Measurements from ENCODE around the gene CAPZB.

CAPZB gene

GRCh38 chr1:19432943-19433718 lies 52.2 kb downstream of the CAPZB start:
- H3K4me3 ChIP-seq (ENCODE audit: low read length): no peak overlapping the region
- H3K27me3 ChIP-seq (ENCODE audit: control insufficient read depth, insufficient read depth, low read length): no peaks in the 10 kb centered on the region
- peaks cover 22% of the 10 kb centered on the region for H3K36me3 ChIP-seq (ENCODE audit: control insufficient read depth, low read depth, low read length)
- H3K27ac ChIP-seq (ENCODE audit: low read length): no peak overlapping the region
- H3K9me3 ChIP-seq (ENCODE audit: control insufficient read depth, low read depth, low read length): no peaks in the 10 kb centered on the region
- no peak overlapping the region for H3K9ac ChIP-seq (ENCODE audit: low read length)
- no peaks in the 10 kb centered on the region for H3K4me1 ChIP-seq (ENCODE audit: control insufficient read depth, low read depth, low read length)

GRCh38 chr1:19430121-19431068 lies 54.9 kb downstream of the CAPZB start:
- peaks cover 3% of the 10 kb centered on the region for H3K36me3 ChIP-seq (ENCODE audit: control insufficient read depth, low read depth, low read length)
- H3K27ac ChIP-seq (ENCODE audit: low read length): no peak overlapping the region
- no peaks in the 10 kb centered on the region for H3K27me3 ChIP-seq (ENCODE audit: control insufficient read depth, insufficient read depth, low read length)
- no peak overlapping the region for H3K4me3 ChIP-seq (ENCODE audit: low read length)
- H3K4me1 ChIP-seq (ENCODE audit: control insufficient read depth, low read depth, low read length): no peaks in the 10 kb centered on the region
- H3K9me3 ChIP-seq (ENCODE audit: control insufficient read depth, low read depth, low read length): no peaks in the 10 kb centered on the region
- no peak overlapping the region for H3K9ac ChIP-seq (ENCODE audit: low read length)

- no peaks in the 10 kb centered on the region for H3K4me1 ChIP-seq (ENCODE audit: control insufficient read depth, low read depth, low read length)
- peaks cover 3% of the 10 kb centered on the region for H3K36me3 ChIP-seq (ENCODE audit: control insufficient read depth, low read depth, low read length)
Measured at GRCh38 chr1:19429611-19430010, 55.7 kb downstream of the CAPZB start.

GRCh38 chr1:19427087-19427781 lies 58.1 kb downstream of the CAPZB start:
- Histone ChIP-seq H3K27ac (ENCODE audit: low read length) (no peak overlapping the region), H3K27me3 (ENCODE audit: control insufficient read depth, insufficient read depth, low read length) (no peaks in the 10 kb centered on the region), H3K4me3 (ENCODE audit: low read length) (no peak overlapping the region), H3K4me1 (ENCODE audit: control insufficient read depth, low read depth, low read length) (no peaks in the 10 kb centered on the region), H3K9ac (ENCODE audit: low read length) (no peak overlapping the region), H3K36me3 (ENCODE audit: control insufficient read depth, low read depth, low read length) (no peaks in the 10 kb centered on the region), H3K9me3 (ENCODE audit: control insufficient read depth, low read depth, low read length) (no peaks in the 10 kb centered on the region)

More at GRCh38 chr1:19429611-19430010, 55.7 kb downstream of the CAPZB start:
- Histone ChIP-seq H3K4me3 (ENCODE audit: low read length) (no peak overlapping the region), H3K9me3 (ENCODE audit: control insufficient read depth, low read depth, low read length) (no peaks in the 10 kb centered on the region), H3K27ac (ENCODE audit: low read length) (no peak overlapping the region), H3K9ac (ENCODE audit: low read length) (no peak overlapping the region), H3K27me3 (ENCODE audit: control insufficient read depth, insufficient read depth, low read length) (no peaks in the 10 kb centered on the region)

GRCh38 chr1:19426294-19427086 lies 58.8 kb downstream of the CAPZB start:
- H3K4me3 ChIP-seq (ENCODE audit: low read length): no peak overlapping the region
- no peak overlapping the region for H3K9ac ChIP-seq (ENCODE audit: low read length)
- no peaks in the 10 kb centered on the region for H3K4me1 ChIP-seq (ENCODE audit: control insufficient read depth, low read depth, low read length)
- no peaks in the 10 kb centered on the region for H3K27me3 ChIP-seq (ENCODE audit: control insufficient read depth, insufficient read depth, low read length)
- no peak overlapping the region for H3K27ac ChIP-seq (ENCODE audit: low read length)
- no peaks in the 10 kb centered on the region for H3K36me3 ChIP-seq (ENCODE audit: control insufficient read depth, low read depth, low read length)
- H3K9me3 ChIP-seq (ENCODE audit: control insufficient read depth, low read depth, low read length): no peaks in the 10 kb centered on the region

GRCh38 chr1:19425646-19426239 lies 59.6 kb downstream of the CAPZB start:
- H3K4me1 ChIP-seq (ENCODE audit: control insufficient read depth, low read depth, low read length): no peaks in the 10 kb centered on the region
- no peak overlapping the region for H3K27ac ChIP-seq (ENCODE audit: low read length)
- H3K36me3 ChIP-seq (ENCODE audit: control insufficient read depth, low read depth, low read length): no peaks in the 10 kb centered on the region
- H3K4me3 ChIP-seq (ENCODE audit: low read length): no peak overlapping the region
- H3K27me3 ChIP-seq (ENCODE audit: control insufficient read depth, insufficient read depth, low read length): no peaks in the 10 kb centered on the region
- no peaks in the 10 kb centered on the region for H3K9me3 ChIP-seq (ENCODE audit: control insufficient read depth, low read depth, low read length)
- no peak overlapping the region for H3K9ac ChIP-seq (ENCODE audit: low read length)

GRCh38 chr1:19424651-19425570 lies 60.4 kb downstream of the CAPZB start:
- Histone ChIP-seq H3K4me3 (ENCODE audit: low read length) (no peak overlapping the region), H3K9me3 (ENCODE audit: control insufficient read depth, low read depth, low read length) (no peaks in the 10 kb centered on the region), H3K27ac (ENCODE audit: low read length) (no peak overlapping the region), H3K4me1 (ENCODE audit: control insufficient read depth, low read depth, low read length) (no peaks in the 10 kb centered on the region), H3K36me3 (ENCODE audit: control insufficient read depth, low read depth, low read length) (no peaks in the 10 kb centered on the region), H3K9ac (ENCODE audit: low read length) (no peak overlapping the region), H3K27me3 (ENCODE audit: control insufficient read depth, insufficient read depth, low read length) (no peaks in the 10 kb centered on the region)

- H3K36me3 ChIP-seq (ENCODE audit: control insufficient read depth, low read depth, low read length): peaks cover 14% of the 10 kb centered on the region
- H3K4me1 ChIP-seq (ENCODE audit: control insufficient read depth, low read depth, low read length): no peaks in the 10 kb centered on the region
- no peak overlapping the region for H3K4me3 ChIP-seq (ENCODE audit: low read length)
- H3K9ac ChIP-seq (ENCODE audit: low read length): no peak overlapping the region
- no peaks in the 10 kb centered on the region for H3K9me3 ChIP-seq (ENCODE audit: control insufficient read depth, low read depth, low read length)
- no peak overlapping the region for H3K27ac ChIP-seq (ENCODE audit: low read length)
- no peaks in the 10 kb centered on the region for H3K27me3 ChIP-seq (ENCODE audit: control insufficient read depth, insufficient read depth, low read length)
Measured at GRCh38 chr1:19423130-19423529, 62.2 kb downstream of the CAPZB start.

GRCh38 chr1:19421365-19421764 lies 64.0 kb downstream of the CAPZB start:
- Histone ChIP-seq H3K9me3 (ENCODE audit: control insufficient read depth, low read depth, low read length) (no peaks in the 10 kb centered on the region), H3K9ac (ENCODE audit: low read length) (no peak overlapping the region), H3K36me3 (ENCODE audit: control insufficient read depth, low read depth, low read length) (peaks cover 17% of the 10 kb centered on the region), H3K4me3 (ENCODE audit: low read length) (no peak overlapping the region), H3K4me1 (ENCODE audit: control insufficient read depth, low read depth, low read length) (no peaks in the 10 kb centered on the region), H3K27me3 (ENCODE audit: control insufficient read depth, insufficient read depth, low read length) (no peaks in the 10 kb centered on the region), H3K27ac (ENCODE audit: low read length) (no peak overlapping the region)

- Histone ChIP-seq H3K4me3 (ENCODE audit: low read length) (no peak overlapping the region), H3K4me1 (ENCODE audit: control insufficient read depth, low read depth, low read length) (no peaks in the 10 kb centered on the region), H3K9me3 (ENCODE audit: control insufficient read depth, low read depth, low read length) (no peaks in the 10 kb centered on the region), H3K27ac (ENCODE audit: low read length) (no peak overlapping the region), H3K9ac (ENCODE audit: low read length) (no peak overlapping the region), H3K36me3 (ENCODE audit: control insufficient read depth, low read depth, low read length) (peaks cover 17% of the 10 kb centered on the region), H3K27me3 (ENCODE audit: control insufficient read depth, insufficient read depth, low read length) (no peaks in the 10 kb centered on the region)
Measured at GRCh38 chr1:19420606-19421005, 64.7 kb downstream of the CAPZB start.

Data from iPS-18a (cell line).